Upper lobe of left lung (tissue), 6 donors: ENCODE results near the gene APCDD1. TPM values are rescaled to one million over a fixed set of nuclear protein-coding genes. Genes with fewer than 3 reads are reported as not detected.

Experiments
- ATAC-seq, 2 donors: fragments of 200-7000 bp; cut with Tn5 transposase; one replicate each; pipeline ENCODE4 v1.9.1; 2022; ENCODE audit warnings: mild to moderate bottlenecking in 2 of 2, moderate library complexity in 2 of 2; ENCODE audit not compliant: low FRiP score in 2 of 2
- DNase-seq, 2 donors: peaks; one replicate each; pipeline ENCODE4 v3.0.0-alpha.2; 2019 to 2020
- H3K27ac ChIP-seq, 4 donors: fragments of 200-600 bp; sonication (generic); one replicate each; pipeline ENCODE4 v1.5.1; 2016 to 2019
- H3K27me3 ChIP-seq, 4 donors: fragments of 200-600 bp; sonication (generic); one replicate each; pipeline ENCODE4 v1.5.1; 2017 to 2019
- H3K36me3 ChIP-seq, 4 donors: fragments of 200-600 bp; sonication (generic); one replicate each; pipeline ENCODE4 v1.5.1; 2016 to 2019
- H3K4me1 ChIP-seq, 4 donors: fragments of 200-600 bp; sonication (generic); one replicate each; pipeline ENCODE4 v1.5.1; 2018 to 2019
- H3K4me3 ChIP-seq, 4 donors: fragments of 200-600 bp; sonication (generic); one replicate each; pipeline ENCODE4 v1.5.1; 2017 to 2019; ENCODE audit warnings: mild to moderate bottlenecking in 2 of 4, moderate library complexity in 1 of 4
- H3K9me3 ChIP-seq, 4 donors: fragments of 200-600 bp; sonication (generic); one replicate each; pipeline ENCODE4 v1.5.1; 2018 to 2019
- EP300 ChIP-seq, 4 donors: sonication (generic); formaldehyde crosslinking; IDR thresholded peaks; one replicate each; pipeline ENCODE4 v1.5.1; 2017; ENCODE audit warnings: antibody characterized with exemption in 4 of 4, control low read depth in 2 of 4
- POLR2A ChIP-seq, 4 donors: fragments of 450-650 bp; IDR thresholded peaks; one replicate each; pipeline ENCODE4 v1.5.1; 2016 to 2017; ENCODE audit warnings: antibody characterized with exemption in 4 of 4, mild to moderate bottlenecking in 2 of 4
- POLR2AphosphoS5 ChIP-seq, 2 donors: sonication (generic); formaldehyde crosslinking; IDR thresholded peaks; one replicate each; pipeline ENCODE4 v1.5.1; 2017; ENCODE audit warnings: antibody characterized with exemption in 2 of 2
- WGBS, 2 donors: methylation state at CpG; one replicate each; pipeline ENCODE4 v1.1.5; 2017 to 2018; 5-methylcytosine and 5-hydroxymethylcytosine counted together
- total RNA-seq, 6 donors: library from RNA; depleted of rRNA in 4 of 6; stranded (reverse); fragments of >200 nt in 4 of 6; gene quantifications; one replicate each; pipeline versions ENCODE4 v1.1.0 to v1.2.1, GENCODE V29; 2016 to 2021
- TF ChIP-seq, protein P1 (sequence below), 6 experiments: fragments of 450-650 bp in 4 of 6; fragments of 200-600 bp in 2 of 6; sonication (generic) in 2 of 6; IDR thresholded peaks; one replicate each; pipeline ENCODE4 v1.5.1; 2016 to 2019; ENCODE audit warnings: antibody characterized with exemption in 6 of 6
- donor health status: DM: no; HTN: no; CAD: no; lungs with moderate emphysema.
- donor health status: DM: no; HTN: yes; CAD: no; lungs with severe emphysema.

APCDD1 gene
- total RNA-seq, 6 donors from 2014 or later: 8.4 to 40.4 (median 24.1) TPM

DNA sequence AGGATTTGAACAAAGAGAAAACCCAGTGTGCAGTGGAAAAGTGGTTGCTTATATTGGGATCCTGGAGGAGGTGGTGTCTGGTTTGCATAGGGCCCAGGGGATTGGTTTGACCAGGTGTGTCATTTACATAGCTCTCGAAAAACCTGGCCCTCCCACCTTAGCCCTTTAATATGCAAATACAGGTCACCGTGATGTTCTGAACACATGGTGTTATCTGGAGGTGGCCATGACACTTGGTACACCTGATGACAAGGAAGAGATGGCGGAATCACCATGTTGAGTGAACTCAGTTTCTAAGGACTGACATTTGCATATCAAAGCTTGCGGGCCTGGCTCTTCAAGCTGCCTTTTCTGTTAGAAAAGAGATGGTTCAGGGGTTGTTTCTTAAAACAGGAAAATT, 69.1 kb downstream of the APCDD1 start:
- DNase-seq: no peak
- Histone ChIP-seq H3K4me1 (peaks cover 25 to 43% (median 30%) of the 10 kb centered on the region in 4 donors), H3K27me3 (no peaks in the 10 kb centered on the region), H3K36me3 (no peaks in the 10 kb centered on the region), H3K27ac (no peak overlapping the region), H3K9me3 (no peaks in the 10 kb centered on the region), H3K4me3 (no peak overlapping the region)
- no peak for ATAC-seq
- no peak for TF ChIP-seq POLR2AphosphoS5 (IDR thresholded peaks at IDR 0.05)
- TF ChIP-seq, protein P1, sequence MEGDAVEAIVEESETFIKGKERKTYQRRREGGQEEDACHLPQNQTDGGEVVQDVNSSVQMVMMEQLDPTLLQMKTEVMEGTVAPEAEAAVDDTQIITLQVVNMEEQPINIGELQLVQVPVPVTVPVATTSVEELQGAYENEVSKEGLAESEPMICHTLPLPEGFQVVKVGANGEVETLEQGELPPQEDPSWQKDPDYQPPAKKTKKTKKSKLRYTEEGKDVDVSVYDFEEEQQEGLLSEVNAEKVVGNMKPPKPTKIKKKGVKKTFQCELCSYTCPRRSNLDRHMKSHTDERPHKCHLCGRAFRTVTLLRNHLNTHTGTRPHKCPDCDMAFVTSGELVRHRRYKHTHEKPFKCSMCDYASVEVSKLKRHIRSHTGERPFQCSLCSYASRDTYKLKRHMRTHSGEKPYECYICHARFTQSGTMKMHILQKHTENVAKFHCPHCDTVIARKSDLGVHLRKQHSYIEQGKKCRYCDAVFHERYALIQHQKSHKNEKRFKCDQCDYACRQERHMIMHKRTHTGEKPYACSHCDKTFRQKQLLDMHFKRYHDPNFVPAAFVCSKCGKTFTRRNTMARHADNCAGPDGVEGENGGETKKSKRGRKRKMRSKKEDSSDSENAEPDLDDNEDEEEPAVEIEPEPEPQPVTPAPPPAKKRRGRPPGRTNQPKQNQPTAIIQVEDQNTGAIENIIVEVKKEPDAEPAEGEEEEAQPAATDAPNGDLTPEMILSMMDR (IDR thresholded peaks at IDR 0.05): no peak
- TF ChIP-seq EP300 (IDR thresholded peaks at IDR 0.05): no peak
- TF ChIP-seq POLR2A (IDR thresholded peaks at IDR 0.05): no peak
- WGBS, 2 donors: 88% methylated on average over 4 of the region's 4 CpGs

DNA sequence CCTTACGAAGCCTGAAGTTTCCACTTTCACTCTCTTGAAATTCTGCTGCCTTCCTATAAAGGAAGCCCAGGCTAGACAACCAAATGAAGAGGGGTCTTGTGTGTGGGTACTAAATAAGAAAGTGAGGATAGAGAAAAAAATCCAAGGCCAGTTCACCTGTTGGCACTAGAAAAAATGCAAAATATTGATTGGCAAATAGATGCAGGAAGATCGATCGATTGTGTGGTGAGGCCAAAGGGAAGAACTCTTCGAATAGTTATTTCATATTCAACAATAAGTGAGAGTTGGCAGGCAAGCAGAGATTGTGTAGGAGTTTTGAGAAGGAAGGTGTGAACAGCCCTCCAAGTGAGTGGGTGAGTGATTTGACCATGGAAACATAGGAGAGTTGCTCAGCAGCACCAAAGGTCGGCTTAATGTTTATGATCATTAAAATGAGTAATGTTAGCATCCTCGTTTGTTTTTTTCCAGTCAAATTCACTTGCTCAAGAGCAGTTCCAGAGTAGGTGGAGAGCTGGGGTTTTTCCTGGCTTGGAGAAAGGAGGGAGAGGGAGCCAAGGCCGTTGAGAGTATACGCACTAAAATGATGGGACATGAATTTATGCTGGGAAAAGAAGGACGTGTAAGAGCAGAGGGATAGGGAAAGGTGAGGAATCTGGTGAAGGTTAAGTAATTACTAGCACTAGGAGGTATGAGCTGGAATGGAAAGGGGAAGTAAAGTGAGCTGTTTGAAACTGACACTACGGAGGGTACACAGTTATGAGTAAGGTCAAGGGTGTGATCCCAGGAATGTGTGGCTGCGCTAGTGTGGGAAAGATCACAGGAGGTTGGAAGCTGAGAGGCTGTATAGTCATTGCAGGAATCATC, 70.3 kb downstream of the APCDD1 start:
- TF ChIP-seq POLR2AphosphoS5 (IDR thresholded peaks at IDR 0.05): no peak
- TF ChIP-seq EP300 (IDR thresholded peaks at IDR 0.05): no peak
- Histone ChIP-seq H3K27ac (peak overlapping the region in 2 of 4 donors; percentile 96), H3K36me3 (no peaks in the 10 kb centered on the region), H3K27me3 (no peaks in the 10 kb centered on the region), H3K9me3 (no peaks in the 10 kb centered on the region), H3K4me1 (peaks cover 18 to 40% (median 22%) of the 10 kb centered on the region in 4 donors), H3K4me3 (peak overlapping the region in 3 of 4 donors; percentile 82 to 97 (median 87))
- DNase-seq (no peak), ATAC-seq (peak in 1 of 2 donors; percentile 9)
- 61 to 64% methylated on average over 11 of the region's 11 CpGs for WGBS, 2 donors

DNA sequence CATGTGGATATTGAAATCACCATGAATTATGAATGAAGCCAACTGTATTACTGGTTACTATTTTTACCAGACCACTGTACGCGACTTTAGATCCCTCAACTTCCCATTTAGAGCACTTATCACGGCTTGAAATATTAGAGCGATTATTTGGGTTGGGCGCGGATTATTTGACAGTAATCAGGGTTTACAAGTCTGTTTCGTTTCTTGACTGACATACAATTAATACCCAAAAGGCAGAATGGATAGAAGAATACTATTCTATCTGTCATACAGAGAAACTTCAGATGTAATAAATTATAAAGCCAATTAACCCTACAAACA, 70.9 kb downstream of the APCDD1 start:
- no peak for DNase-seq
- H3K4me1 ChIP-seq: peaks cover 16 to 40% (median 23%) of the 10 kb centered on the region in 4 donors
- H3K36me3 ChIP-seq: no peaks in the 10 kb centered on the region
- no peak for TF ChIP-seq EP300 (IDR thresholded peaks at IDR 0.05)
- TF ChIP-seq POLR2AphosphoS5 (IDR thresholded peaks at IDR 0.05): no peak
- peak overlapping the region; percentile 74 to 97 (median 84) for H3K4me3 ChIP-seq
- H3K27ac ChIP-seq: peak overlapping the region in 3 of 4 donors; percentile 96 to 99 (median 96)
- no peaks in the 10 kb centered on the region for H3K27me3 ChIP-seq
- ATAC-seq: no peak
- 53 to 71% methylated on average over 7 of the region's 7 CpGs for WGBS, 2 donors
- H3K9me3 ChIP-seq: no peaks in the 10 kb centered on the region

DNA sequence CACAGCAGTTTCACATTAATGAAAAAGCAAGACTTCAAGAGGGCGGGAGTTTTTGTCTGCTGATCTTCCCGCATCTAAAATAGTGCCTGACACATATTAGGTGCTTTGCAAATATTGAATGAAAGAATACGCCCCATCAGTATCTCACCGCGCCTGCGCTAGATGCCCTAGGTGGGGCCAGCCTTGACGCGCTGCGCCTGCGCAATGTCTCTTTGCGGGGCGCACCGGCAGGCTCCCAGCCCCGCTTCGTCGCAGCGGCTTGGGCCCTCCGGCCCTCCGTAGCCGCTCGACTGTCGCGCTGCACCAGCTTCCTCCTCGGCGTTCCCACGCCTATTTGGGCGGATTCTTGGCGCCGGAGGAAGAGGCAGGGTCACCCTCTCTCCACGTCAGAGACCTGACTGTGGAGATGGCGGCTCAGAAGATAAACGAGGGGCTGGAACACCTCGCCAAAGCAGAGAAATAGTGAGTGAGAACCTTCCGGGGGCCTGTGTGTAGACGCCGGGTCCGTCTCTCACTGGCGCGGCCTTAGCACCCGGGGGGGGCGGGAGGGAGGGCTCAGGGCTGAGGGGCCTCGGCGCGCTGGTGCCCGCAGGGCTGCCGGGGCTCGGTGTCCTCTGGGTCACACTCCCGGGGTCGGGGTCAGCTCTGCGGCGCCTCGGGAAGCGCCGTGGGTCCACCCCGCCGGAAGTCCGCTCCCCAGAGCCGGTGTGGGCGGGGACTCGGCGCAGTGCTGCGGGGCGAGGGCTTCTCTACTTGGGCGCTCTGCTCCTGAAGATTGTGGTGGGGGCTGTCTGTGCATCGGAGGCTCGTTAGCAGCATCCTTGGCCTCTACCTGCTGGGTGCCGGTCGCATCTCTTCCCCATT, 71.5 kb downstream of the APCDD1 start, which contains the start of gene NAPG:
TSS of gene NAPG (plus strand) at position 331 of the 864 bp plus-strand sequence. CDS start at position 407, 76 bp downstream.
- Histone ChIP-seq H3K36me3 (peaks cover 0 to under 1% (median 0%) of the 10 kb centered on the region in 4 donors), H3K27ac (peak within 1 kb of the TSS; percentile 91 to 99 (median 96)), H3K9me3 (no peaks in the 10 kb centered on the region), H3K27me3 (no peaks in the 10 kb centered on the region), H3K4me1 (peaks cover 16 to 46% (median 23%) of the 10 kb centered on the region in 4 donors), H3K4me3 (peak within 1 kb of the TSS; percentile 74 to 97 (median 84))
- TF ChIP-seq POLR2A (IDR thresholded peaks at IDR 0.05) (peak in 3 of 4 donors; percentile 22 to 72 (median 27)), POLR2AphosphoS5 (IDR thresholded peaks at IDR 0.05) (peak; percentile 87 to 96), EP300 (IDR thresholded peaks at IDR 0.05) (peak in 1 of 4 donors; percentile 87)
- TF ChIP-seq, protein P1 (IDR thresholded peaks at IDR 0.05): no peak
- 1 to 2% methylated on average over 32 to 63 of the region's 68 CpGs for WGBS, 2 donors
- ATAC-seq: peak; percentile 96 to 97
- DNase-seq: peak; percentile 91 to 97

DNA sequence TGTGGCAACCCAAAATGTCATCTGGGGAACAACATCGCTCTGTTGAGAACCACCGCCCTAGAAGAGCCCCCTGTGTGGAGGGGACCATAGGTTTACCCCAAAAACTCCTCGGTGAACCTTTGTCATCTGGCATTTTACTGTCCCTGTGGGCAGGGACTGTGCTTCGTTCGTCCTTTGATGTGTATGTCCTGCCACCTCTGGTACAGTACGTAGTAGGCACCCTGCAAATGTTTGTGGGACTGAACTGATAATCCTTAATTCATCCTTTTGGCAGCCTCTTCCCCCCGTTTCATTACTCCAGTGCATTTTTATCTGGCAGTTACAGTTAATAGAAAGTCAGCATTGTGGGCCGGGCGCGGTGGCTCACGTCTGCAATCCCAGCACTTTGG, 72.1 kb downstream of the APCDD1 start:
- DNase-seq (no peak), ATAC-seq (peak; percentile 1)
- Histone ChIP-seq H3K27ac (peak overlapping the region; percentile 91 to 99 (median 96)), H3K9me3 (no peaks in the 10 kb centered on the region), H3K4me1 (peaks cover 16 to 49% (median 23%) of the 10 kb centered on the region in 4 donors), H3K27me3 (no peaks in the 10 kb centered on the region), H3K4me3 (peak overlapping the region; percentile 74 to 97 (median 84)), H3K36me3 (peaks cover 0 to 5% (median 0%) of the 10 kb centered on the region in 4 donors)
- TF ChIP-seq POLR2A (IDR thresholded peaks at IDR 0.05): no peak
- TF ChIP-seq EP300 (IDR thresholded peaks at IDR 0.05): no peak
- no peak for TF ChIP-seq POLR2AphosphoS5 (IDR thresholded peaks at IDR 0.05)
- TF ChIP-seq, protein P1 (IDR thresholded peaks at IDR 0.05): no peak
- 8 to 11% methylated on average over 11 of the region's 11 CpGs for WGBS, 2 donors
